Vagina (tissue), 2 donors: Measurements from ENCODE around the gene STAB1. TPM values are rescaled to one million over a fixed set of nuclear protein-coding genes. Genes with fewer than 3 reads are reported as not detected.

Experiments
- DNase-seq, 2 donors: peaks; one replicate each; pipeline ENCODE4 v3.0.0-alpha.2; 2017; ENCODE audit errors: extremely low spot score in 2 of 2
- H3K27ac ChIP-seq: fragments of 200-600 bp; sonication (generic); one replicate; pipeline ENCODE4 v1.5.1; 2019
- H3K27me3 ChIP-seq: fragments of 200-600 bp; sonication (generic); one replicate; pipeline ENCODE4 v1.5.1; 2019
- H3K36me3 ChIP-seq, 2 donors: fragments of 200-600 bp; sonication (generic); one replicate each; pipeline ENCODE4 v1.5.1; 2017 to 2019
- H3K4me1 ChIP-seq: fragments of 200-600 bp; sonication (generic); one replicate; pipeline ENCODE4 v1.5.1; 2019
- H3K4me3 ChIP-seq, 2 donors: fragments of 200-600 bp; sonication (generic); 1 replicate in 1 of 2; 2 replicates in 1 of 2; pipeline ENCODE4 v1.5.1; 2016 to 2019
- H3K9me3 ChIP-seq: fragments of 200-600 bp; sonication (generic); one replicate; pipeline ENCODE4 v1.5.1; 2019
- CTCF ChIP-seq, 3 experiments: fragments of 450-650 bp in 2 of 3; fragments of 200-600 bp in 1 of 3; sonication (generic) in 1 of 3; IDR thresholded peaks; one replicate each; pipeline ENCODE4 v1.5.1; 2017 to 2019; ENCODE audit warnings: antibody characterized with exemption in 3 of 3, mild to moderate bottlenecking in 2 of 3, moderate library complexity in 2 of 3
- POLR2A ChIP-seq, 2 donors: fragments of 450-650 bp; IDR thresholded peaks; one replicate each; pipeline ENCODE4 v1.6.1; 2017; ENCODE audit warnings: antibody characterized with exemption in 2 of 2, mild to moderate bottlenecking in 2 of 2, moderate library complexity in 2 of 2
- POLR2AphosphoS5 ChIP-seq, 2 donors: sonication (generic); formaldehyde crosslinking; IDR thresholded peaks; one replicate each; pipeline ENCODE4 v1.9.0; 2017; ENCODE audit warnings: antibody characterized with exemption in 2 of 2, mild to moderate bottlenecking in 2 of 2, low read depth in 1 of 2; ENCODE audit not compliant: insufficient read depth in 1 of 2
- intact Hi-C: fragments of 100-400 bp; cut with DNase I; formaldehyde crosslinking; loops from one replicate; pipeline ENCODE4 v1.15.1; 2023
- total RNA-seq: library from RNA; depleted of rRNA; stranded (reverse); fragments of >200 nt; gene quantifications from one replicate; pipeline ENCODE4 v1.2.3, GENCODE V29; 2016

Gene STAB1
- total RNA-seq, 1 donor from 2014 or later, result 124 TPM

- H3K27ac ChIP-seq, result no peak overlapping the region
Measured at GRCh38 chr3:52514576-52514975, 19.4 kb downstream of the STAB1 start.

GRCh38 chr3:52515192-52515591 lies 20.1 kb downstream of the STAB1 start:
- Histone ChIP-seq H3K4me1 (peaks cover 11% of the 10 kb centered on the region), H3K27me3 (no peaks in the 10 kb centered on the region), H3K9me3 (no peaks in the 10 kb centered on the region), H3K4me3 (no peak overlapping the region), H3K27ac (no peak overlapping the region), H3K36me3 (no peaks in the 10 kb centered on the region)
- intact Hi-C loops, result no loop called here
- TF ChIP-seq POLR2AphosphoS5 (IDR thresholded peaks at IDR 0.05; ENCODE audit: insufficient read depth in 1 of 2, low read depth in 1 of 2), result no peak
- no peak for TF ChIP-seq CTCF (IDR thresholded peaks at IDR 0.05)
- TF ChIP-seq POLR2A (IDR thresholded peaks at IDR 0.05), result no peak
- no peak for DNase-seq

More at GRCh38 chr3:52514576-52514975, 19.4 kb downstream of the STAB1 start:
- Histone ChIP-seq H3K27me3 (no peaks in the 10 kb centered on the region), H3K4me3 (no peak overlapping the region), H3K4me1 (peaks cover 11% of the 10 kb centered on the region), H3K9me3 (no peaks in the 10 kb centered on the region), H3K36me3 (no peaks in the 10 kb centered on the region)
- no peak for DNase-seq
- intact Hi-C loops, result no loop called here
- TF ChIP-seq CTCF (IDR thresholded peaks at IDR 0.05), result no peak
- no peak for TF ChIP-seq POLR2A (IDR thresholded peaks at IDR 0.05)
- no peak for TF ChIP-seq POLR2AphosphoS5 (IDR thresholded peaks at IDR 0.05; ENCODE audit: insufficient read depth in 1 of 2, low read depth in 1 of 2)

- peaks cover 11% of the 10 kb centered on the region for H3K4me1 ChIP-seq
- no peaks in the 10 kb centered on the region for H3K36me3 ChIP-seq
- intact Hi-C loops, result no loop called here
Measured at GRCh38 chr3:52516509-52517195, 21.5 kb downstream of the STAB1 start.

GRCh38 chr3:52517796-52518722 lies 22.9 kb downstream of the STAB1 start:
- Histone ChIP-seq H3K27me3 (no peaks in the 10 kb centered on the region), H3K4me3 (peak overlapping the region; percentile 21 to 42), H3K27ac (no peak overlapping the region), H3K4me1 (peaks cover 11% of the 10 kb centered on the region), H3K36me3 (no peaks in the 10 kb centered on the region), H3K9me3 (no peaks in the 10 kb centered on the region)
- no peak for DNase-seq
- intact Hi-C loops, result no loop called here
- TF ChIP-seq POLR2AphosphoS5 (IDR thresholded peaks at IDR 0.05; ENCODE audit: insufficient read depth in 1 of 2, low read depth in 1 of 2) (no peak), POLR2A (IDR thresholded peaks at IDR 0.05) (no peak), CTCF (IDR thresholded peaks at IDR 0.05) (no peak)

More at GRCh38 chr3:52516509-52517195, 21.5 kb downstream of the STAB1 start:
- Histone ChIP-seq H3K27me3 (no peaks in the 10 kb centered on the region), H3K9me3 (no peaks in the 10 kb centered on the region), H3K27ac (no peak overlapping the region), H3K4me3 (no peak overlapping the region)
- DNase-seq, result no peak
- no peak for TF ChIP-seq POLR2AphosphoS5 (IDR thresholded peaks at IDR 0.05; ENCODE audit: insufficient read depth in 1 of 2, low read depth in 1 of 2)

- DNase-seq, result no peak
- Histone ChIP-seq H3K27ac (no peak overlapping the region), H3K9me3 (no peaks in the 10 kb centered on the region), H3K4me3 (peak overlapping the region; percentile 21 to 42), H3K36me3 (no peaks in the 10 kb centered on the region), H3K27me3 (no peaks in the 10 kb centered on the region), H3K4me1 (peaks cover 11% of the 10 kb centered on the region)
- TF ChIP-seq CTCF (IDR thresholded peaks at IDR 0.05), result no peak
- TF ChIP-seq POLR2AphosphoS5 (IDR thresholded peaks at IDR 0.05; ENCODE audit: insufficient read depth in 1 of 2, low read depth in 1 of 2), result no peak
- no peak for TF ChIP-seq POLR2A (IDR thresholded peaks at IDR 0.05)
- intact Hi-C loops, result no loop called here
Measured at GRCh38 chr3:52518723-52519444, 23.7 kb downstream of the STAB1 start.
